Measurements from ENCODE around the gene ADPRH. TPM values are rescaled to one million over a fixed set of nuclear protein-coding genes. Genes with fewer than 3 reads are reported as not detected.
A peak's percentile ranks its signal among the peaks of the same experiment; 100 is the strongest.

The ADPRH gene
- total and polyA plus RNA-seq, 9 donors = 2.1 to 14.6 (median 4.5) TPM

- Histone ChIP-seq H3K27me3 (no peaks in the 10 kb centered on the region), H3K9me3 (no peaks in the 10 kb centered on the region), H3K4me1 (ENCODE audit: insufficient read depth) (no peaks in the 10 kb centered on the region), H3K4me3 (peak overlapping the region; percentile 69), H3K36me3 (no peaks in the 10 kb centered on the region), H3K27ac (peak overlapping the region; percentile 55 to 70)
- 19 to 23% (median 21%) methylated on average over 16 of the region's 16 CpGs for WGBS, 3 donors
- TF ChIP-seq EP300 (IDR thresholded peaks at IDR 0.05) = no peak
- peak; percentile 13 for TF ChIP-seq POLR2A (IDR thresholded peaks at IDR 0.05)
- no peak for TF ChIP-seq CTCF (IDR thresholded peaks at IDR 0.05)
- intact Hi-C loops (cut with DNase I) = no loop called here
- peak in 4 of 5 donors; percentile 11 to 46 (median 27) for DNase-seq
These were observed 922 bp downstream of the ADPRH start for GRCh38 chr3:119580067-119580760.

GRCh38 chr3:119582178-119582577 is 2.9 kb downstream of the ADPRH start:
- H3K9me3 ChIP-seq = no peaks in the 10 kb centered on the region
- H3K4me1 ChIP-seq (ENCODE audit: insufficient read depth) = no peaks in the 10 kb centered on the region
- no peak for DNase-seq
- no peak overlapping the region for H3K4me3 ChIP-seq
- no peaks in the 10 kb centered on the region for H3K27me3 ChIP-seq
- no peaks in the 10 kb centered on the region for H3K36me3 ChIP-seq
- no peak overlapping the region for H3K27ac ChIP-seq
- intact Hi-C loops (cut with DNase I) = no loop called here
- no peak for TF ChIP-seq CTCF (IDR thresholded peaks at IDR 0.05)
- 78 to 96% (median 87%) methylated on average over 6 of the region's 6 CpGs for WGBS, 3 donors

- DNase-seq = no peak
- Histone ChIP-seq H3K4me3 (no peak overlapping the region), H3K27me3 (no peaks in the 10 kb centered on the region), H3K36me3 (no peaks in the 10 kb centered on the region), H3K4me1 (ENCODE audit: insufficient read depth) (no peaks in the 10 kb centered on the region), H3K27ac (no peak overlapping the region), H3K9me3 (no peaks in the 10 kb centered on the region)
- 94 to 98% (median 94%) methylated on average over 10 of the region's 10 CpGs for WGBS, 3 donors
- TF ChIP-seq EP300 (IDR thresholded peaks at IDR 0.05) (no peak), POLR2A (IDR thresholded peaks at IDR 0.05) (no peak), CTCF (IDR thresholded peaks at IDR 0.05) (no peak)
- intact Hi-C loops (cut with DNase I) = no loop called here
These were observed 5.9 kb downstream of the ADPRH start for GRCh38 chr3:119585208-119585607.

- DNase-seq = no peak
- Histone ChIP-seq H3K27me3 (no peaks in the 10 kb centered on the region), H3K4me1 (ENCODE audit: insufficient read depth) (no peaks in the 10 kb centered on the region), H3K4me3 (no peak overlapping the region), H3K36me3 (no peaks in the 10 kb centered on the region), H3K27ac (no peak overlapping the region), H3K9me3 (no peaks in the 10 kb centered on the region)
- intact Hi-C loops (cut with DNase I) = no loop called here
- TF ChIP-seq CTCF (IDR thresholded peaks at IDR 0.05) (no peak), EP300 (IDR thresholded peaks at IDR 0.05) (no peak), POLR2A (IDR thresholded peaks at IDR 0.05) (no peak)
- 96 to 98% (median 97%) methylated on average over 11 of the region's 11 CpGs for WGBS, 3 donors
These were observed 6.7 kb downstream of the ADPRH start for GRCh38 chr3:119585856-119586570.

All from ovary (tissue), 9 donors.